GM21447 (cell line): ENCODE results near the gene ZNF322.

Experiments
- ATAC-seq: cut with Tn5 transposase; IDR thresholded peaks from one replicate; pipeline ENCODE4 v1.9.1; 2021; ENCODE audit not compliant: unreplicated experiment

Gene ZNF322

DNA sequence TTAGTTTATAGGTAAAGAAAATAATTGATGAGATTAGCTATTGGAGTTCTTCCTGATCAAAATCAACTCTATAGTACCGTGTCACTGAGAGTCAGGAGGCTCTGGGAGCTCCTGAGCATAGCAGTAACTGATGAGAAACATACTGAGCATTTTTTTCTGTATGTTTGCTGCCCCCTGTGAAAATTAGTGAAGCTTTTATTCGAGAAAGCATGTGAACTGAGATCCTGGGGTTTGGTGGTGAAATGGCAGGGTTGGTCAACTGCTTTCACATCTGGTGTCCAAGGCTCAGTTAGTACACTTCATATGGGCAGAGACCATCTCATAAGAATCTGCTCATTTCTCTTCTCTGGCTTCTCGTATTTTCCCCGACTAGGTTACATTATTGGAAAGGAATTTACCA, 66.9 kb downstream of the ZNF322 start:
- ATAC-seq = no peak

DNA sequence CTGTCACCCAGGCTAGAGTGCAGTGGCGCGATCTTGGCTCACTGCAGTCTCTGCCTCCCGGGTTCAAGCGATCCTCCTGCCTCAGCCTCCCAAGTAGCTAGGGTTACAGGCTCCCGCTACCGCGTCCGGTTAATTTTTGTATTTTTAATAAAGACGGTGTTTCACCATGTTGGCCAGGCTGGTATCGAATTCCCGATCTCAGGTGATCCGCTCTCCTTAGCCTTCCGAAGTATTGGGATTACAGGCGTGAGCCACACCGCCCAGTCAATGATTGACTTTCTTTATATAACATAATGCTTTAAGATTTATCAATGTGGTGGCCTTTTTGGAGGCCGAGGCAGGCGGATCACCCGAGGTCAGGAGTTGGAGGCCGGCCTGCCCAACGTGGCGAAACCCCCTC, 70.6 kb downstream of the ZNF322 start:
- ATAC-seq = no peak
